Esophagus squamous epithelium (tissue), 5 donors: ENCODE measurements around the gene STX1A. TPM values are rescaled to one million over a fixed set of nuclear protein-coding genes. Genes with fewer than 3 reads are reported as not detected.

Experiments
- DNase-seq: peaks from one replicate; lab custom pipeline; 2025; lab: John Stamatoyannopoulos, UW
- H3K27ac ChIP-seq, 4 donors: fragments of 200-600 bp; sonication (generic); one replicate each; pipeline ENCODE4 v1.5.1; 2016 to 2019; ENCODE audit warnings: mild to moderate bottlenecking in 1 of 4
- H3K27me3 ChIP-seq, 4 donors: fragments of 200-600 bp; sonication (generic); 1 replicate in 3 of 4; 2 replicates in 1 of 4; pipeline versions ENCODE4 v1.5.1 to v1.6.0; 2017 to 2021; ENCODE audit warnings: antibody characterized with exemption in 1 of 4
- H3K36me3 ChIP-seq, 3 donors: fragments of 200-600 bp; sonication (generic); one replicate each; pipeline ENCODE4 v1.5.1; 2016 to 2019
- H3K4me1 ChIP-seq, 3 donors: fragments of 200-600 bp; sonication (generic); one replicate each; pipeline ENCODE4 v1.5.1; 2017 to 2019
- H3K4me3 ChIP-seq, 4 donors: fragments of 200-600 bp; sonication (generic); 1 replicate in 3 of 4; 2 replicates in 1 of 4; pipeline ENCODE4 v1.5.1; 2016 to 2019; ENCODE audit warnings: mild to moderate bottlenecking in 2 of 4, moderate library complexity in 1 of 4
- H3K9me3 ChIP-seq, 3 donors: fragments of 200-600 bp; sonication (generic); one replicate each; pipeline ENCODE4 v1.5.1; 2016 to 2019
- CTCF ChIP-seq, 6 experiments: fragments of 450-650 bp in 4 of 6; fragments of 200-600 bp in 2 of 6; sonication (generic) in 2 of 6; IDR thresholded peaks; one replicate each; pipeline ENCODE4 v1.5.1; 2016 to 2019; ENCODE audit warnings: antibody characterized with exemption in 6 of 6, mild to moderate bottlenecking in 4 of 6, moderate library complexity in 4 of 6
- POLR2A ChIP-seq, 4 donors: fragments of 450-650 bp; IDR thresholded peaks; one replicate each; pipeline ENCODE4 v1.6.1; 2017; ENCODE audit warnings: antibody characterized with exemption in 4 of 4, mild to moderate bottlenecking in 4 of 4, moderate library complexity in 3 of 4
- WGBS, 2 donors: methylation state at CpG; one replicate each; pipeline ENCODE4 v1.1.5; 2018; 5-methylcytosine and 5-hydroxymethylcytosine counted together
- intact Hi-C: fragments of 100-400 bp; cut with DNase I; formaldehyde crosslinking; loops from one replicate; pipeline ENCODE4 v1.15.0; 2022
- total RNA-seq, 4 donors: library from RNA; depleted of rRNA; stranded (reverse); fragments of >200 nt; gene quantifications; one replicate each; pipeline ENCODE4 v1.1.0, GENCODE V29; 2016
- donor health status: DM: yes; HTN: yes; CAD: no.

The STX1A gene
- total RNA-seq, 4 donors from 2014 or later = 0.94 to 4.0 (median 1.8) TPM

- H3K27ac ChIP-seq = no peak overlapping the region
- no peak overlapping the region for H3K4me3 ChIP-seq
- no peak for DNase-seq
- intact Hi-C loops = no loop called here
- peaks cover 0 to 7% (median 0%) of the 10 kb centered on the region in 4 donors for H3K27me3 ChIP-seq
- TF ChIP-seq CTCF (IDR thresholded peaks at IDR 0.05) = no peak
- no peak for TF ChIP-seq POLR2A (IDR thresholded peaks at IDR 0.05)
- H3K36me3 ChIP-seq = no peaks in the 10 kb centered on the region
- peaks cover 21 to 38% (median 27%) of the 10 kb centered on the region in 3 donors for H3K4me1 ChIP-seq
- no peaks in the 10 kb centered on the region for H3K9me3 ChIP-seq
- WGBS, 2 donors = 94 to 100% methylated on average over 1 to 11 of the region's 16 CpGs
Measured at GRCh38 chr7:73708961-73709549, 10.4 kb downstream of the STX1A start.

GRCh38 chr7:73707045-73707631, 12.3 kb downstream of the STX1A start:
- TF ChIP-seq CTCF (IDR thresholded peaks at IDR 0.05) (no peak), POLR2A (IDR thresholded peaks at IDR 0.05) (no peak)
- H3K36me3 ChIP-seq = peaks cover 0 to 7% (median 0%) of the 10 kb centered on the region in 3 donors
- DNase-seq = no peak
- peaks cover 22 to 45% (median 30%) of the 10 kb centered on the region in 3 donors for H3K4me1 ChIP-seq
- H3K9me3 ChIP-seq = no peaks in the 10 kb centered on the region
- peak overlapping the region in 2 of 4 donors; percentile 21 to 36 for H3K27ac ChIP-seq
- 25 to 43% methylated on average over 2 to 4 of the region's 15 CpGs for WGBS, 2 donors
- no peak overlapping the region for H3K4me3 ChIP-seq
- no peaks in the 10 kb centered on the region for H3K27me3 ChIP-seq
- intact Hi-C loops = no loop called here

- Histone ChIP-seq H3K27me3 (no peaks in the 10 kb centered on the region), H3K9me3 (no peaks in the 10 kb centered on the region), H3K4me1 (peaks cover 22 to 45% (median 30%) of the 10 kb centered on the region in 3 donors), H3K36me3 (peaks cover 0 to 15% (median 0%) of the 10 kb centered on the region in 3 donors), H3K4me3 (no peak overlapping the region), H3K27ac (peak overlapping the region in 2 of 4 donors; percentile 21 to 36)
- intact Hi-C loops = no loop called here
- WGBS, 2 donors = 67 to 83% methylated on average over 4 to 12 of the region's 25 CpGs
- TF ChIP-seq POLR2A (IDR thresholded peaks at IDR 0.05) (no peak), CTCF (IDR thresholded peaks at IDR 0.05) (no peak)
- DNase-seq = no peak
Measured at GRCh38 chr7:73706126-73707044, 13.1 kb downstream of the STX1A start.

- Histone ChIP-seq H3K27ac (peak overlapping the region in 2 of 4 donors; percentile 14 to 54), H3K36me3 (peaks cover 0 to 22% (median 0%) of the 10 kb centered on the region in 3 donors), H3K4me3 (no peak overlapping the region), H3K27me3 (no peaks in the 10 kb centered on the region), H3K4me1 (peaks cover 22 to 45% (median 30%) of the 10 kb centered on the region in 3 donors), H3K9me3 (no peaks in the 10 kb centered on the region)
- no peak for DNase-seq
- intact Hi-C loops = no loop called here
- WGBS, 2 donors = 71 to 86% methylated on average over 6 to 9 of the region's 10 CpGs
- TF ChIP-seq CTCF (IDR thresholded peaks at IDR 0.05) = no peak
- no peak for TF ChIP-seq POLR2A (IDR thresholded peaks at IDR 0.05)
Measured at GRCh38 chr7:73705551-73705920, 13.9 kb downstream of the STX1A start.
